Non-pigmented ciliary epithelial cell (primary cell): ENCODE results near the gene WDR38.
"Not testable (repeated sequence)": the region's sequence is repeated elsewhere in the genome, so short reads cannot be mapped to it uniquely, and the experiment has no call there.

Source experiments
- DNase-seq: peaks from one replicate; pipeline ENCODE4 v3.0.0-alpha.2; 2010; ENCODE audit warnings: low read depth

WDR38 gene

GRCh38 chr9:124834591-124834990 lies 18.7 kb upstream of the WDR38 start:
- DNase-seq: no peak

GRCh38 chr9:124835026-124835557 lies 18.2 kb upstream of the WDR38 start:
- peak; percentile 53 for DNase-seq

- DNase-seq: not testable (repeated sequence)
These were observed 15.1 kb upstream of the WDR38 start for GRCh38 chr9:124838132-124838531.

- not testable (repeated sequence) for DNase-seq
These were observed 14.5 kb upstream of the WDR38 start for GRCh38 chr9:124838567-124839275.

GRCh38 chr9:124839612-124840299 lies 13.5 kb upstream of the WDR38 start:
- DNase-seq: no peak

GRCh38 chr9:124840300-124840833 lies 12.9 kb upstream of the WDR38 start:
- no peak for DNase-seq

GRCh38 chr9:124841075-124841821 lies 12.0 kb upstream of the WDR38 start:
- no peak for DNase-seq

GRCh38 chr9:124843456-124844034 lies 9.7 kb upstream of the WDR38 start:
- no peak for DNase-seq

GRCh38 chr9:124844291-124844690 lies 9.0 kb upstream of the WDR38 start:
- DNase-seq: no peak

- not testable (repeated sequence) for DNase-seq
These were observed 6.8 kb upstream of the WDR38 start for GRCh38 chr9:124846467-124846866.

GRCh38 chr9:124846969-124847368 lies 6.3 kb upstream of the WDR38 start:
- DNase-seq: no peak

- DNase-seq: no peak
These were observed 3.5 kb upstream of the WDR38 start for GRCh38 chr9:124849801-124850200.

GRCh38 chr9:124852121-124852828 lies 985 bp upstream of the WDR38 start:
- no peak for DNase-seq

GRCh38 chr9:124853605-124854143 lies 414 bp downstream of the WDR38 start:
- DNase-seq: no peak

- no peak for DNase-seq
These were observed 901 bp downstream of the WDR38 start for GRCh38 chr9:124854161-124854560.

GRCh38 chr9:124854822-124855221 lies 1.6 kb downstream of the WDR38 start:
- DNase-seq: no peak

- DNase-seq: no peak
These were observed 2.3 kb downstream of the WDR38 start for GRCh38 chr9:124855566-124855943.

GRCh38 chr9:124855944-124856765 lies 2.9 kb downstream of the WDR38 start:
- no peak for DNase-seq

- DNase-seq: no peak
These were observed 4.4 kb downstream of the WDR38 start for GRCh38 chr9:124857533-124858162.
